B cell (primary cell): ENCODE measurements around the gene CTSA.

Source experiments
- CTCF ChIP-seq: fragments of 200-600 bp; IDR thresholded peaks from one replicate; pipeline ENCODE4 v1.8.0; 2022; ENCODE audit warnings: antibody characterized with exemption, mild to moderate bottlenecking
- EZH2 ChIP-seq: IDR thresholded peaks from 2 replicates; pipeline ENCODE4 v1.6.1; 2012; ENCODE audit warnings: borderline replicate concordance, low read depth, mild to moderate bottlenecking, moderate library complexity, low read length; ENCODE audit not compliant: insufficient read depth, poor library complexity, severe bottlenecking

DNA sequence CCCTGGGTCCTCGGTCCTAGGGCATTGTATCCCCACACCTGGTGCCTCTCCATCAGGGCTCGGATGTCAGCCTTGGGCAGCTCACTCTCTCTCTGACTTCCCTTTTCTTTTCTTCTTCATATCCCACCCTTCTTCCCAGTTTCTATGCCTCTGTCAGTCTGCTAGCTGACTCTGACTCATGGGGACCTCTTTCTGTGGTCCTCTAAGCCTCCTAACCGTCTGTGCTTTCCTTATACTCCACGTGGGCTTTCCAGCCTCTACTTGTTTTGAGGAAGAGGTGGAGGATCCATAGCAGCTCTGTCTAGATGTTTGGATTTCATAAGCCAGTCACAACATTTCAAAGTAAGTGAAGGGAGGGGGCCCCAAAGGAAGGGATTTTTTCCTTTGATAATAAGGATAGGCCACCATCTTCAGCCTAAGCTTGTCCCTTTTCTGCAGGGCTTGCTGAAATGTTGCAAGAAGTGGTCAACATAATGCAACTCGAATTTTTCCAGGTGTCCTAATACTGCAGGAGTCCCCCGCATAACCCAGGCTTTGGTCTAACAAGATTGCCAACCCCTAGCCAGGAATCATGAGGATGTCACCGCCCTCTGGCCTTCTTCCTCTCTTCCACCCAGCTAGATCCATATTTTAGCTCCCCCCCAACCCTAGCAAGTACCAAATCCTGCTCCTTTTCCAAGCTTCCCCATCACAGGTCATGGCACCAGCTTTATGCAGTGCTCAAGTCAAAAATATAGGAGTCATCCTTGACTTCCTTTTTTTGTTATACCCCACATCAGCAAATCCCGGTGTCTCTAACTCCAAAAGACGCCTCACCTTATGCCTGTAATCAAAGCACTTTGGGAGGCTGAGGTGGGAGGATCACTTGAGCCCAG is 29.6 kb downstream of the CTSA start:
- TF ChIP-seq CTCF (no peak), EZH2 (no peak)
